ENCODE results near the gene NEU2.

Gene NEU2

GRCh38 chr2:233021771-233022170, 10.7 kb upstream of the NEU2 start:
- no peaks in the 10 kb centered on the region for H3K4me1 ChIP-seq (ENCODE audit: control insufficient read depth, insufficient read depth, low read length)
- WGBS, 2 experiments: 83 to 88% methylated on average over 8 of the region's 8 CpGs

DNA sequence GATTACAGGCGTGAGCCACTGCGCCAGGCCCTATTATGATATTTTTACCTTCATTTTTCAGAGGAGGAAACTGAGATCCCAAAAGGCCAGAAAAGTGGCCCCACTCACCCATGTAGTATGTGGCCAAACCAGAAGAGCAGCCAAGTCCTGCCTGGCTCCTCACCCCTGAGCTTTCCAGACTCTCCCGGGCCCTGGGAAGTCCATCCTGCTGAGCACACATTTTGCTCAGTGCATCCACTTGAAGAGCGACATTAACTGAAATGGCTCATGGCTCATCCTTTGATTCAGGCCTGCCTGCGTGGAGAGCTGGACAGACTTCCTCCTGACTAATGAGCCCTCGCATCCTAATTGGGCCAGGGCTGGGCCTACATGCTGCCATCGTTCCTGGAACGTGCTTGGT, 9.9 kb upstream of the NEU2 start:
- 95 to 97% methylated on average over 8 of the region's 8 CpGs for WGBS, 2 experiments
- no peak overlapping the region for H3K27ac ChIP-seq (ENCODE audit: insufficient read depth, low read depth, low read length, poor library complexity, severe bottlenecking)

More at GRCh38 chr2:233021771-233022170, 10.7 kb upstream of the NEU2 start:
- Histone ChIP-seq H3K9me3 (ENCODE audit: control insufficient read depth, low read length) (no peaks in the 10 kb centered on the region), H3K36me3 (ENCODE audit: control insufficient read depth, insufficient read depth, low read length) (no peaks in the 10 kb centered on the region), H3K27me3 (ENCODE audit: control insufficient read depth, insufficient read depth, low read length, poor library complexity, severe bottlenecking) (no peaks in the 10 kb centered on the region), H3K4me3 (ENCODE audit: insufficient read depth, low read depth, low read length) (no peak overlapping the region), H3K27ac (ENCODE audit: insufficient read depth, low read depth, low read length, poor library complexity, severe bottlenecking) (no peak overlapping the region)

GRCh38 chr2:233023007-233023760, 9.3 kb upstream of the NEU2 start:
- Histone ChIP-seq H3K27me3 (ENCODE audit: control insufficient read depth, insufficient read depth, low read length, poor library complexity, severe bottlenecking) (no peaks in the 10 kb centered on the region), H3K4me1 (ENCODE audit: control insufficient read depth, insufficient read depth, low read length) (no peaks in the 10 kb centered on the region), H3K4me3 (ENCODE audit: insufficient read depth, low read depth, low read length) (no peak overlapping the region), H3K36me3 (ENCODE audit: control insufficient read depth, insufficient read depth, low read length) (no peaks in the 10 kb centered on the region), H3K9me3 (ENCODE audit: control insufficient read depth, low read length) (no peaks in the 10 kb centered on the region), H3K27ac (ENCODE audit: insufficient read depth, low read depth, low read length, poor library complexity, severe bottlenecking) (no peak overlapping the region)
- WGBS, 2 experiments: 93 to 95% methylated on average over 18 of the region's 18 CpGs

More for the DNA sequence above, 9.9 kb upstream of the NEU2 start:
- Histone ChIP-seq H3K4me1 (ENCODE audit: control insufficient read depth, insufficient read depth, low read length) (no peaks in the 10 kb centered on the region), H3K36me3 (ENCODE audit: control insufficient read depth, insufficient read depth, low read length) (no peaks in the 10 kb centered on the region), H3K4me3 (ENCODE audit: insufficient read depth, low read depth, low read length) (no peak overlapping the region), H3K27me3 (ENCODE audit: control insufficient read depth, insufficient read depth, low read length, poor library complexity, severe bottlenecking) (no peaks in the 10 kb centered on the region), H3K9me3 (ENCODE audit: control insufficient read depth, low read length) (no peaks in the 10 kb centered on the region)

- Histone ChIP-seq H3K4me3 (ENCODE audit: insufficient read depth, low read depth, low read length) (no peak overlapping the region), H3K9me3 (ENCODE audit: control insufficient read depth, low read length) (no peaks in the 10 kb centered on the region), H3K27ac (ENCODE audit: insufficient read depth, low read depth, low read length, poor library complexity, severe bottlenecking) (no peak overlapping the region), H3K4me1 (ENCODE audit: control insufficient read depth, insufficient read depth, low read length) (no peaks in the 10 kb centered on the region), H3K36me3 (ENCODE audit: control insufficient read depth, insufficient read depth, low read length) (no peaks in the 10 kb centered on the region), H3K27me3 (ENCODE audit: control insufficient read depth, insufficient read depth, low read length, poor library complexity, severe bottlenecking) (no peaks in the 10 kb centered on the region)
- 93% methylated on average over 14 of the region's 14 CpGs for WGBS, 2 experiments
These were observed 8.6 kb upstream of the NEU2 start for GRCh38 chr2:233023761-233024410.

DNA sequence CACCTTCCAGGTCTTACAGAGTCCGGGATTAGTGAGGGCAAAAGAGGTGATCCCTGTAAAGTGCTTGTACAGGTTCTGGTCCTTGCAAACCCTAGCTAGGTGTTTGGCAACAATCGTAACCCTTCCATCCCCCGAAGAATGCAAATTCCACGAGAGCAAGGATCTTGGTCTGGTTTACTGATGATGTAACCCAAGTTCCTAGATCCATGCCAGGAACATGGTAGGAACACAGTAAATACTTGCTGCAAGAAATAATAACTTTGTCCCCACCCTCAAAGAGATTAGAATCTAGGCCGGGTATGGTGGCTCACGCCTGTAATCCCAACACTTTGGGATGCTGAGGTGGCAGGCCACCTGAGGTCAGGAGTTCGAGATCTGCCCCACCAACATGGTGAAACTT, 6.8 kb upstream of the NEU2 start:
- Histone ChIP-seq H3K4me3 (ENCODE audit: insufficient read depth, low read depth, low read length) (no peak overlapping the region), H3K27ac (ENCODE audit: insufficient read depth, low read depth, low read length, poor library complexity, severe bottlenecking) (no peak overlapping the region), H3K27me3 (ENCODE audit: control insufficient read depth, insufficient read depth, low read length, poor library complexity, severe bottlenecking) (no peaks in the 10 kb centered on the region), H3K4me1 (ENCODE audit: control insufficient read depth, insufficient read depth, low read length) (no peaks in the 10 kb centered on the region), H3K36me3 (ENCODE audit: control insufficient read depth, insufficient read depth, low read length) (no peaks in the 10 kb centered on the region), H3K9me3 (ENCODE audit: control insufficient read depth, low read length) (no peaks in the 10 kb centered on the region)
- 85 to 88% methylated on average over 7 of the region's 7 CpGs for WGBS, 2 experiments

DNA sequence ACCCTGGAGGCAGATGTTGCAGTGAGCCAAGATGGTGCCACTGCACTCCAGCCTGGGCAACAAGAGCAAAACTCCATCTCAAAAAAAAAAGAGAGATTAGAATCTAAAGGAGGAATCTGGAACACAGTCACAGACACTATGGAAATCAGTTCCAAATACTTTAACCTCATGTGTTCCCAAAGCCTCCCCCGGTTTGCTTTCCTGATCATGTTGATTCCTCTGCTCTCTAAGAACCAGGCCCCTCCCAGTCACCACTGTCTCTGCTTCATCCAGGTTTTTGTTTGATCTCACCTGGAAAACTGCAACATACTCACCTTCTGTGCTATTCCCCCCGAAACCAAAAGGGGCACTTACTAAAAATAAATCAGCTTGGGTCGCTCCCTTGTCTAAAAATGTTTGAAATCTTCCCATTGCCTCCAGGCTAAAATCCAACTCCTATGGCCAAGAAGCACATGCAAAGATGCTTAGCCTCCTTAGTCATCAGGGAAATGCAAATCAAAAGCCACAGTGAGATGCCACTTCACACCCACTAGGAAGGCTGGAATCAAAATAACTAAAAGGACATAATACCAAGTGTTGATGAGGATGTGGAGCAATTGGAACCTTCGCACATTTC, 6.2 kb upstream of the NEU2 start:
- H3K27ac ChIP-seq (ENCODE audit: insufficient read depth, low read depth, low read length, poor library complexity, severe bottlenecking): no peak overlapping the region
- peaks cover under 1% of the 10 kb centered on the region for H3K4me1 ChIP-seq (ENCODE audit: control insufficient read depth, insufficient read depth, low read length)
- H3K27me3 ChIP-seq (ENCODE audit: control insufficient read depth, insufficient read depth, low read length, poor library complexity, severe bottlenecking): no peaks in the 10 kb centered on the region
- 74 to 83% methylated on average over 4 of the region's 4 CpGs for WGBS, 2 experiments
- H3K4me3 ChIP-seq (ENCODE audit: insufficient read depth, low read depth, low read length): no peak overlapping the region
- no peaks in the 10 kb centered on the region for H3K9me3 ChIP-seq (ENCODE audit: control insufficient read depth, low read length)
- H3K36me3 ChIP-seq (ENCODE audit: control insufficient read depth, insufficient read depth, low read length): no peaks in the 10 kb centered on the region

DNA sequence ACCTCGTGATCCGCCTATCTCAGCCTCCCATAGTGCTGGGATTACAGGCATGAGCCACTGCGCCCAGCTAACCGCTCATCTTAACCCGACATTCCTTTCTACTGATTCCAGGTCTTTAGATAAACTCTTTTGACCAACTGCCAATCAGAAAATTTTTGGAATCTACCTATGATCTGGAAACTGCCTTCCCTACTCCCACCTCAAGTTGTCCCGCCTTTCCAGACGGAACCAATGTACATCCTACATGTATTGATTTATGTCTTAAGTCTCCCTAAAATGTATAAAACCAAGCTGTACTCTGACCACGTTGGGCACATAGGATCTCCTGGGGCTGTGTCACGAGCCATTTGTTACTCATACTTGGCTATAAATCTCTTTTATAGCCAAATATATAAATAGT, 3.2 kb upstream of the NEU2 start:
- Histone ChIP-seq H3K27ac (ENCODE audit: insufficient read depth, low read depth, low read length, poor library complexity, severe bottlenecking) (no peak overlapping the region), H3K27me3 (ENCODE audit: control insufficient read depth, insufficient read depth, low read length, poor library complexity, severe bottlenecking) (no peaks in the 10 kb centered on the region), H3K36me3 (ENCODE audit: control insufficient read depth, insufficient read depth, low read length) (no peaks in the 10 kb centered on the region), H3K4me3 (ENCODE audit: insufficient read depth, low read depth, low read length) (no peak overlapping the region), H3K4me1 (ENCODE audit: control insufficient read depth, insufficient read depth, low read length) (peaks cover 9% of the 10 kb centered on the region), H3K9me3 (ENCODE audit: control insufficient read depth, low read length) (no peaks in the 10 kb centered on the region)
- WGBS, 2 experiments: 93 to 95% methylated on average over 8 of the region's 9 CpGs

DNA sequence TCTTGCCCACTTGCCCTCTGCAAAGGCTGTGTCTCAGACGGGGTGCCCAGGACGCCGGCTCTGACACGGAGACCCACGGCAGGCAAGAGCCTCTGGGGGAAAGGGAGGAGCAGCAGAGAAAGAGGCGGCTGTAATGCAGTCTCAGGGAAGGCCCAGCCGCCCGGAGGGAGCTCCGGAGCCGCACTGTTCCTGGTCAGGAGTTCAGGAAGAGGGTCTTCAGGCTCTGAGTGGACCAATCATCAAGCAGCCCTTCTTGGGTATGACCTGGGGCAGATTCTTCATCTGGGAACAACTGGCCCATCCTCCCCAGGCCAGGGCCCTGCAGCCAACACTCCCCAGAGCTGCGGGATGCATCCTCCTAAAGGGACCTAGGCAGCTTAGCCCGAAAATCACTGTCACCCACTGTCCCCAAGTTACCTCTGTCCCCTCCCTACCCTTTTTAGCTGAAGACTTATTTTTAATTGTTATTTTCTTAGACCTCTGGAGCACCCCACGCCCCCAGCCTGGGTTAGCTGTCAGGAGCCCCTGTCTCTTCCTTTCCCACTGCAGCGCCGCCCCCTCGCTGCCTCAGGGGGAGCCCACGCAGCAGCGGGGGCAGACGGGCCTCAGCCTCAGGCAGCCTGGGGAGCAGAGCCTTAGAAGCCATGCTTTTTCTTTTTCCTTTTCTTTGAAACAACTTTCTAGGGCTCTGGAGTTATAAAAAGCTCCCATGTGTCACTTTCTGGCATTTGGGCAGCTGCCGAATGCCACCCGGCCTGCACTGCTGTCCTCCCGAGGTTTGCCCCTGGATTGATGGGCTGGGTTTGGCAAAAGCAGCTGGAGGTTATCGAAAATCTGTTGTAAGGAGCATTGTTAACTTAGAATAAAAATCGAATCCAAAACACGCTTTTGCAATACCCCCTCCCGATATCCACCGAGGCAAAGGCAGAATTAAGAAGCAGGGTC, 644 bp upstream of the NEU2 start:
- H3K4me1 ChIP-seq (ENCODE audit: control insufficient read depth, insufficient read depth, low read length): peaks cover 9% of the 10 kb centered on the region
- 76% methylated on average over 27 of the region's 27 CpGs for WGBS, 2 experiments
- H3K4me3 ChIP-seq (ENCODE audit: insufficient read depth, low read depth, low read length): no peak overlapping the region
- H3K27ac ChIP-seq (ENCODE audit: insufficient read depth, low read depth, low read length, poor library complexity, severe bottlenecking): no peak overlapping the region
- no peaks in the 10 kb centered on the region for H3K9me3 ChIP-seq (ENCODE audit: control insufficient read depth, low read length)
- no peaks in the 10 kb centered on the region for H3K36me3 ChIP-seq (ENCODE audit: control insufficient read depth, insufficient read depth, low read length)
- no peaks in the 10 kb centered on the region for H3K27me3 ChIP-seq (ENCODE audit: control insufficient read depth, insufficient read depth, low read length, poor library complexity, severe bottlenecking)

DNA sequence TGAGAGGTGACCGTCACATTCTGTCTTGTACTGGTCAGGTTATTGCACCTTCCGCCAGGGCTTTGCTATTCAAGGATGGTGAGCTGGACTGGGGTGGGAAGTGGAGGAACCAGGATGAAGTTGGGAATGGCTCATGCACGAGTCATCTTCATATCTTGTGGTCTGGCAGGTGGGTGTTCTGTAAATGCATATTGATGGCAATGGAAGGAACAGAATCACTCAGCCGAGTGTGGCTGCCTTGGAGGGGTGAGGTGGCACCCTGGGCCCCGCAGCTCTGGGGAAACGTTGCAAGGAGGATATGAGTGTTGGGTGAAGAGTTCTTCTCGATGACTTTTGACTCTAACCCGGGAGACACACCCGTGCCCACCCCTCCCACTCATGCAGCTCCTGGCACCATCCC, 1.2 kb downstream of the NEU2 start:
- no peak overlapping the region for H3K4me3 ChIP-seq (ENCODE audit: insufficient read depth, low read depth, low read length)
- H3K27me3 ChIP-seq (ENCODE audit: control insufficient read depth, insufficient read depth, low read length, poor library complexity, severe bottlenecking): no peaks in the 10 kb centered on the region
- no peak overlapping the region for H3K27ac ChIP-seq (ENCODE audit: insufficient read depth, low read depth, low read length, poor library complexity, severe bottlenecking)
- no peaks in the 10 kb centered on the region for H3K36me3 ChIP-seq (ENCODE audit: control insufficient read depth, insufficient read depth, low read length)
- 94 to 95% methylated on average over 9 of the region's 9 CpGs for WGBS, 2 experiments
- peaks cover 9% of the 10 kb centered on the region for H3K4me1 ChIP-seq (ENCODE audit: control insufficient read depth, insufficient read depth, low read length)
- H3K9me3 ChIP-seq (ENCODE audit: control insufficient read depth, low read length): no peaks in the 10 kb centered on the region
